K562 (cell line): ENCODE results near the gene MRPL16. TPM values are rescaled to one million over a fixed set of nuclear protein-coding genes. Genes with fewer than 3 reads are reported as not detected.
A peak's percentile ranks its signal among the peaks of the same experiment; 100 is the strongest.

Experiments used
- CC2D1A ChIP-seq: fragments of 450-650 bp; IDR thresholded peaks from 2 replicates; pipeline ENCODE4 v1.6.1; 2017; ENCODE audit warnings: mild to moderate bottlenecking
- KLF16 ChIP-seq: IDR thresholded peaks from 2 replicates; pipeline ENCODE4 v1.6.1; 2016; ENCODE audit warnings: antibody characterized with exemption
- MCM3 ChIP-seq: fragments of 450-650 bp; IDR thresholded peaks from 2 replicates; pipeline ENCODE4 v1.6.1; 2016
- POLR2AphosphoS5 ChIP-seq: IDR thresholded peaks from 2 replicates; pipeline ENCODE4 v1.6.1; 2011; ENCODE audit warnings: mild to moderate bottlenecking, low read depth, low read length, moderate library complexity; ENCODE audit not compliant: control insufficient read depth, insufficient read depth
- TFAM ChIP-seq: fragments of 250-450 bp; sonication (Bioruptor Pico); conservative IDR thresholded peaks from 2 replicates; pipeline ENCODE4 v1.5.0; 2021; ENCODE audit warnings: mild to moderate bottlenecking, moderate library complexity
- TGIF2 ChIP-seq: sonication (generic); formaldehyde crosslinking; IDR thresholded peaks from 2 replicates; pipeline ENCODE4 v1.8.1; 2022; ENCODE audit warnings: mild to moderate bottlenecking, missing genetic modification reagents, moderate library complexity
- ZNF586 ChIP-seq: fragments of 450-650 bp; formaldehyde crosslinking; conservative IDR thresholded peaks from 2 replicates; pipeline ENCODE4 v1.4.0; 2020; ENCODE audit warnings: mild to moderate bottlenecking, moderate library complexity
- polyA plus RNA-seq, 8 experiments: library from polyadenylated mRNA; depleted of rRNA in 4 of 8; stranded (reverse) in 5 of 8; unstranded in 3 of 8; fragments of >200 nt; fragmentation: Nextera tagmentation in 2 of 8; fragmentation: Illumina TruSeq in 1 of 8; extraction: Ambion mirVana in 2 of 8; extraction: Trizol in 1 of 8; gene quantifications; 2 replicates each; pipeline versions ENCODE4 v1.2.1 to v1.2.3, GENCODE V29; 2011 to 2014; ENCODE audit warnings: inconsistent platforms in 1 of 8, missing spikeins in 1 of 8
- total RNA-seq, 7 experiments: library from RNA; depleted of rRNA in 6 of 7; stranded (reverse); fragments of >200 nt in 6 of 7; fragmentation: Illumina TruSeq in 2 of 7; extraction: Trizol in 2 of 7; gene quantifications; 2 replicates each; pipeline versions ENCODE4 v1.2.1 to v1.2.3, GENCODE V29; 2011 to 2021; ENCODE audit warnings: low replicate concordance in 1 of 7
- TF ChIP-seq, protein P1 (sequence below): sonication (generic); formaldehyde crosslinking; IDR thresholded peaks from 2 replicates; pipeline ENCODE4 v1.8.0; 2022; ENCODE audit warnings: missing genetic modification reagents, mild to moderate bottlenecking, moderate library complexity, borderline replicate concordance
- TF ChIP-seq, protein P2 (sequence below), 2 experiments: fragments of 450-650 bp; IDR thresholded peaks; 2 replicates each; pipeline ENCODE4 v1.6.1; 2018; ENCODE audit warnings: mild to moderate bottlenecking in 2 of 2, low read depth in 1 of 2; ENCODE audit not compliant: partially characterized antibody in 2 of 2
- TF ChIP-seq, protein P3 (sequence below): fragments of 450-650 bp; IDR thresholded peaks from 2 replicates; pipeline ENCODE4 v1.6.1; 2017; ENCODE audit warnings: antibody characterized with exemption, mild to moderate bottlenecking
- TF ChIP-seq, protein P4 (sequence below): sonication (generic); formaldehyde crosslinking; IDR thresholded peaks from 2 replicates; pipeline ENCODE4 v1.8.1; 2023; ENCODE audit warnings: mild to moderate bottlenecking, missing genetic modification reagents

The MRPL16 gene
- total and polyA plus RNA-seq, 9 of the 15 experiments (the other 6 are each of a cell fraction or from before 2014, with no cell fraction given) = 63.3 to 209 (median 157) TPM

DNA sequence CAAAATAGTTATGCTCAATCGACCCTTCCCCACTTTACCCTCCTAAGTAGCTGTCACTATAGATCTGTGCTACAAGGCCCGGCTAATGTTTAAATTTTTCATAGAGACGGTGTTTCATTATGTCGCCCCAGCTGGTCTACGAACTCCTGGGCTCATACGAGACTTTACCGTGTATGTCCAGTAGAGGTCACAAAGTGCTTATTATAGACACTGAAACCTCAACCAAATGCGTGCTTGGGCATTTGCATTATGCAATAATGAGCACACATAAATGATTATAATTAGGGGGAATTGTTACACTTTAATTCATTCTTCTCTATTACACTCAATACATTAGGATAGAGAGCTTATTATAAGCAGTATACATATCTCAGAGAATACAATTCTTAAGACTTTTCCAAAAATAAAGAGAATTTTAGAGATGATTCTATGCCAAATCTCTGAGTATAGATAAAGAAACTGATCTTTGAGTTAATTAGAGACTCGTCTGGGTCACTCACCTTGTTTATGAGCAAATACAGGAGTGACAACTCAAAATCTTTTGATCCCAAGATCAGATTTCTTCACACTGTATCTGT is 12.5 kb upstream of the MRPL16 start (continued):
- TF ChIP-seq TFAM (CRISPR knock-in tag) = no peak
- no peak for TF ChIP-seq MCM3
- TF ChIP-seq KLF16 = peak; percentile 60; the same call in 1 of the 2 replicates
- no peak for TF ChIP-seq POLR2AphosphoS5
- TF ChIP-seq CC2D1A = peak; percentile 73
- TF ChIP-seq, protein P1, sequence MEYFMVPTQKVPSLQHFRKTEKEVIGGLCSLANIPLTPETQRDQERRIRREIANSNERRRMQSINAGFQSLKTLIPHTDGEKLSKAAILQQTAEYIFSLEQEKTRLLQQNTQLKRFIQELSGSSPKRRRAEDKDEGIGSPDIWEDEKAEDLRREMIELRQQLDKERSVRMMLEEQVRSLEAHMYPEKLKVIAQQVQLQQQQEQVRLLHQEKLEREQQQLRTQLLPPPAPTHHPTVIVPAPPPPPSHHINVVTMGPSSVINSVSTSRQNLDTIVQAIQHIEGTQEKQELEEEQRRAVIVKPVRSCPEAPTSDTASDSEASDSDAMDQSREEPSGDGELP (CRISPR knock-in tag) = peak; percentile 29; the same call in 1 of the 2 replicates
- TF ChIP-seq, protein P2, sequence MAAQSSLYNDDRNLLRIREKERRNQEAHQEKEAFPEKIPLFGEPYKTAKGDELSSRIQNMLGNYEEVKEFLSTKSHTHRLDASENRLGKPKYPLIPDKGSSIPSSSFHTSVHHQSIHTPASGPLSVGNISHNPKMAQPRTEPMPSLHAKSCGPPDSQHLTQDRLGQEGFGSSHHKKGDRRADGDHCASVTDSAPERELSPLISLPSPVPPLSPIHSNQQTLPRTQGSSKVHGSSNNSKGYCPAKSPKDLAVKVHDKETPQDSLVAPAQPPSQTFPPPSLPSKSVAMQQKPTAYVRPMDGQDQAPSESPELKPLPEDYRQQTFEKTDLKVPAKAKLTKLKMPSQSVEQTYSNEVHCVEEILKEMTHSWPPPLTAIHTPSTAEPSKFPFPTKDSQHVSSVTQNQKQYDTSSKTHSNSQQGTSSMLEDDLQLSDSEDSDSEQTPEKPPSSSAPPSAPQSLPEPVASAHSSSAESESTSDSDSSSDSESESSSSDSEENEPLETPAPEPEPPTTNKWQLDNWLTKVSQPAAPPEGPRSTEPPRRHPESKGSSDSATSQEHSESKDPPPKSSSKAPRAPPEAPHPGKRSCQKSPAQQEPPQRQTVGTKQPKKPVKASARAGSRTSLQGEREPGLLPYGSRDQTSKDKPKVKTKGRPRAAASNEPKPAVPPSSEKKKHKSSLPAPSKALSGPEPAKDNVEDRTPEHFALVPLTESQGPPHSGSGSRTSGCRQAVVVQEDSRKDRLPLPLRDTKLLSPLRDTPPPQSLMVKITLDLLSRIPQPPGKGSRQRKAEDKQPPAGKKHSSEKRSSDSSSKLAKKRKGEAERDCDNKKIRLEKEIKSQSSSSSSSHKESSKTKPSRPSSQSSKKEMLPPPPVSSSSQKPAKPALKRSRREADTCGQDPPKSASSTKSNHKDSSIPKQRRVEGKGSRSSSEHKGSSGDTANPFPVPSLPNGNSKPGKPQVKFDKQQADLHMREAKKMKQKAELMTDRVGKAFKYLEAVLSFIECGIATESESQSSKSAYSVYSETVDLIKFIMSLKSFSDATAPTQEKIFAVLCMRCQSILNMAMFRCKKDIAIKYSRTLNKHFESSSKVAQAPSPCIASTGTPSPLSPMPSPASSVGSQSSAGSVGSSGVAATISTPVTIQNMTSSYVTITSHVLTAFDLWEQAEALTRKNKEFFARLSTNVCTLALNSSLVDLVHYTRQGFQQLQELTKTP (IDR thresholded peaks at IDR 0.05; ENCODE audit: low read depth in 1 of 2, partially characterized antibody in 2 of 2) = no peak
- TF ChIP-seq ZNF586 (CRISPR knock-in tag) = no peak
- TF ChIP-seq TGIF2 = no peak
- TF ChIP-seq, protein P3, sequence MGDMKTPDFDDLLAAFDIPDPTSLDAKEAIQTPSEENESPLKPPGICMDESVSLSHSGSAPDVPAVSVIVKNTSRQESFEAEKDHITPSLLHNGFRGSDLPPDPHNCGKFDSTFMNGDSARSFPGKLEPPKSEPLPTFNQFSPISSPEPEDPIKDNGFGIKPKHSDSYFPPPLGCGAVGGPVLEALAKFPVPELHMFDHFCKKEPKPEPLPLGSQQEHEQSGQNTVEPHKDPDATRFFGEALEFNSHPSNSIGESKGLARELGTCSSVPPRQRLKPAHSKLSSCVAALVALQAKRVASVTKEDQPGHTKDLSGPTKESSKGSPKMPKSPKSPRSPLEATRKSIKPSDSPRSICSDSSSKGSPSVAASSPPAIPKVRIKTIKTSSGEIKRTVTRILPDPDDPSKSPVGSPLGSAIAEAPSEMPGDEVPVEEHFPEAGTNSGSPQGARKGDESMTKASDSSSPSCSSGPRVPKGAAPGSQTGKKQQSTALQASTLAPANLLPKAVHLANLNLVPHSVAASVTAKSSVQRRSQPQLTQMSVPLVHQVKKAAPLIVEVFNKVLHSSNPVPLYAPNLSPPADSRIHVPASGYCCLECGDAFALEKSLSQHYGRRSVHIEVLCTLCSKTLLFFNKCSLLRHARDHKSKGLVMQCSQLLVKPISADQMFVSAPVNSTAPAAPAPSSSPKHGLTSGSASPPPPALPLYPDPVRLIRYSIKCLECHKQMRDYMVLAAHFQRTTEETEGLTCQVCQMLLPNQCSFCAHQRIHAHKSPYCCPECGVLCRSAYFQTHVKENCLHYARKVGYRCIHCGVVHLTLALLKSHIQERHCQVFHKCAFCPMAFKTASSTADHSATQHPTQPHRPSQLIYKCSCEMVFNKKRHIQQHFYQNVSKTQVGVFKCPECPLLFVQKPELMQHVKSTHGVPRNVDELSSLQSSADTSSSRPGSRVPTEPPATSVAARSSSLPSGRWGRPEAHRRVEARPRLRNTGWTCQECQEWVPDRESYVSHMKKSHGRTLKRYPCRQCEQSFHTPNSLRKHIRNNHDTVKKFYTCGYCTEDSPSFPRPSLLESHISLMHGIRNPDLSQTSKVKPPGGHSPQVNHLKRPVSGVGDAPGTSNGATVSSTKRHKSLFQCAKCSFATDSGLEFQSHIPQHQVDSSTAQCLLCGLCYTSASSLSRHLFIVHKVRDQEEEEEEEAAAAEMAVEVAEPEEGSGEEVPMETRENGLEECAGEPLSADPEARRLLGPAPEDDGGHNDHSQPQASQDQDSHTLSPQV = peak; percentile 35; the same call in 1 of the 2 replicates
- TF ChIP-seq, protein P4, sequence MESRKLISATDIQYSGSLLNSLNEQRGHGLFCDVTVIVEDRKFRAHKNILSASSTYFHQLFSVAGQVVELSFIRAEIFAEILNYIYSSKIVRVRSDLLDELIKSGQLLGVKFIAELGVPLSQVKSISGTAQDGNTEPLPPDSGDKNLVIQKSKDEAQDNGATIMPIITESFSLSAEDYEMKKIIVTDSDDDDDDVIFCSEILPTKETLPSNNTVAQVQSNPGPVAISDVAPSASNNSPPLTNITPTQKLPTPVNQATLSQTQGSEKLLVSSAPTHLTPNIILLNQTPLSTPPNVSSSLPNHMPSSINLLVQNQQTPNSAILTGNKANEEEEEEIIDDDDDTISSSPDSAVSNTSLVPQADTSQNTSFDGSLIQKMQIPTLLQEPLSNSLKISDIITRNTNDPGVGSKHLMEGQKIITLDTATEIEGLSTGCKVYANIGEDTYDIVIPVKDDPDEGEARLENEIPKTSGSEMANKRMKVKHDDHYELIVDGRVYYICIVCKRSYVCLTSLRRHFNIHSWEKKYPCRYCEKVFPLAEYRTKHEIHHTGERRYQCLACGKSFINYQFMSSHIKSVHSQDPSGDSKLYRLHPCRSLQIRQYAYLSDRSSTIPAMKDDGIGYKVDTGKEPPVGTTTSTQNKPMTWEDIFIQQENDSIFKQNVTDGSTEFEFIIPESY (CRISPR knock-in tag) = peak; percentile 34; the same call in 1 of the 2 replicates
